ENCODE data around the gene GPC6.

The GPC6 gene

GRCh38 chr13:93925990-93926389 is 699.4 kb downstream of the GPC6 start:
- H3K36me3 ChIP-seq (replicated peaks; ENCODE audit: insufficient read depth, low read length) = no peaks in the 10 kb centered on the region
- no peak overlapping the region for H3K4me2 ChIP-seq (ENCODE audit: low read depth, low read length)
- no peak for TF ChIP-seq CTCF (IDR thresholded peaks at IDR 0.05; ENCODE audit: low read length)
- no peak for TF ChIP-seq EZH2phosphoT487 (IDR thresholded peaks at IDR 0.05; ENCODE audit: low read length)
- TF ChIP-seq EZH2 (optimal IDR thresholded peaks at IDR 0.05; ENCODE audit: low read depth, low read length) = no peak
- H3K9me3 ChIP-seq (replicated peaks; ENCODE audit: insufficient read depth, low read length) = no peaks in the 10 kb centered on the region
- no peak overlapping the region for H2AFZ ChIP-seq (ENCODE audit: low read length)
- DNase-seq = no peak
- no peak overlapping the region for H3K27ac ChIP-seq (ENCODE audit: low read length)
- no peaks in the 10 kb centered on the region for H4K20me1 ChIP-seq (ENCODE audit: insufficient read depth, low read length)
- H3K4me3 ChIP-seq (ENCODE audit: low read length) = no peak overlapping the region
- no peak overlapping the region for H3K9ac ChIP-seq (ENCODE audit: low read length)
- no peaks in the 10 kb centered on the region for H3K4me1 ChIP-seq (ENCODE audit: low read length)
- H3K27me3 ChIP-seq (replicated peaks; ENCODE audit: insufficient read depth, low read length) = no peaks in the 10 kb centered on the region
- H3K79me2 ChIP-seq (ENCODE audit: low read length) = no peaks in the 10 kb centered on the region
- no peaks in the 10 kb centered on the region for H3F3A ChIP-seq (ENCODE audit: insufficient read depth, low read length)
- no peaks in the 10 kb centered on the region for H3K9me2 ChIP-seq (replicated peaks; ENCODE audit: insufficient read depth, low read length)

- no peak overlapping the region for H3K9ac ChIP-seq (ENCODE audit: low read length)
- H3K4me3 ChIP-seq (ENCODE audit: low read length) = no peak overlapping the region
- no peaks in the 10 kb centered on the region for H3K27me3 ChIP-seq (replicated peaks; ENCODE audit: insufficient read depth, low read length)
- no peaks in the 10 kb centered on the region for H3K79me2 ChIP-seq (ENCODE audit: low read length)
- TF ChIP-seq CTCF (IDR thresholded peaks at IDR 0.05; ENCODE audit: low read length) (no peak), EZH2phosphoT487 (IDR thresholded peaks at IDR 0.05; ENCODE audit: low read length) (no peak), EZH2 (optimal IDR thresholded peaks at IDR 0.05; ENCODE audit: low read depth, low read length) (no peak)
- H3K4me2 ChIP-seq (ENCODE audit: low read depth, low read length) = no peak overlapping the region
- no peak overlapping the region for H2AFZ ChIP-seq (ENCODE audit: low read length)
- no peaks in the 10 kb centered on the region for H3K36me3 ChIP-seq (replicated peaks; ENCODE audit: insufficient read depth, low read length)
- no peaks in the 10 kb centered on the region for H4K20me1 ChIP-seq (ENCODE audit: insufficient read depth, low read length)
- no peaks in the 10 kb centered on the region for H3K9me2 ChIP-seq (replicated peaks; ENCODE audit: insufficient read depth, low read length)
- no peak for DNase-seq
- H3K9me3 ChIP-seq (replicated peaks; ENCODE audit: insufficient read depth, low read length) = no peaks in the 10 kb centered on the region
- no peaks in the 10 kb centered on the region for H3F3A ChIP-seq (ENCODE audit: insufficient read depth, low read length)
- no peak overlapping the region for H3K27ac ChIP-seq (ENCODE audit: low read length)
- no peaks in the 10 kb centered on the region for H3K4me1 ChIP-seq (ENCODE audit: low read length)
These were observed 699.8 kb downstream of the GPC6 start for GRCh38 chr13:93926425-93926824.

- Histone ChIP-seq H4K20me1 (ENCODE audit: insufficient read depth, low read length) (no peaks in the 10 kb centered on the region), H3K4me1 (ENCODE audit: low read length) (no peaks in the 10 kb centered on the region), H3K27me3 (replicated peaks; ENCODE audit: insufficient read depth, low read length) (no peaks in the 10 kb centered on the region), H3K9me2 (replicated peaks; ENCODE audit: insufficient read depth, low read length) (no peaks in the 10 kb centered on the region), H3K27ac (ENCODE audit: low read length) (no peak overlapping the region), H3K4me3 (ENCODE audit: low read length) (no peak overlapping the region), H3K9ac (ENCODE audit: low read length) (no peak overlapping the region), H3K9me3 (replicated peaks; ENCODE audit: insufficient read depth, low read length) (no peaks in the 10 kb centered on the region), H3K36me3 (replicated peaks; ENCODE audit: insufficient read depth, low read length) (no peaks in the 10 kb centered on the region), H3F3A (ENCODE audit: insufficient read depth, low read length) (no peaks in the 10 kb centered on the region), H3K4me2 (ENCODE audit: low read depth, low read length) (no peak overlapping the region), H2AFZ (ENCODE audit: low read length) (no peak overlapping the region), H3K79me2 (ENCODE audit: low read length) (no peaks in the 10 kb centered on the region)
- DNase-seq = no peak
- TF ChIP-seq EZH2phosphoT487 (IDR thresholded peaks at IDR 0.05; ENCODE audit: low read length) = no peak
- TF ChIP-seq EZH2 (optimal IDR thresholded peaks at IDR 0.05; ENCODE audit: low read depth, low read length) = no peak
- no peak for TF ChIP-seq CTCF (IDR thresholded peaks at IDR 0.05; ENCODE audit: low read length)
These were observed 700.8 kb downstream of the GPC6 start for GRCh38 chr13:93927431-93927830.
